ENCODE data around the gene ADGRG4. TPM values are rescaled to one million over a fixed set of nuclear protein-coding genes. Genes with fewer than 3 reads are reported as not detected.
A peak's percentile ranks its signal among the peaks of the same experiment; 100 is the strongest.

Gene ADGRG4
- total and polyA plus RNA-seq, 11 donors = 0.04 to 0.07 TPM; not detected in 9

DNA sequence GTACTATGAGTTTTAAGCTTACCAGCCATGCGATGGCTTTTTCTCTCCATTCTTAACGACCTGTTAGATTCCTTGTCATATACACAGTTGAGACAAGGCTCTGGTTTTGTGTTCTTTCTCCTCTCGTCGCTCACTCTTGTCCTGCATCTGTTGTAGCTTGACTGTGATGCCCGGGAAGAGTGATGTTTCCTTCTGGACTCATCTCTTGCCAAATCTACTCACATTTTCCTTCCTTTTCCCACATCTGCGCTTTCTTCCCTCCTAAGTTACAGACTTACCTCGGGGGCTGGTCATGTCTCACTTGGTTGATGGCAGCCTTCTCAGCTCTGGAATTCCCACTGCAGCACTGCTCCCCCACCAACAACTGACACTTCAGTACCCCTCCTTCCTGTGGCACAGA lies 44.7 kb upstream of the ADGRG4 start:
- WGBS, 4 donors = 32 to 51% (median 38%) methylated on average over 7 of the region's 7 CpGs
- TF ChIP-seq, protein P1, sequence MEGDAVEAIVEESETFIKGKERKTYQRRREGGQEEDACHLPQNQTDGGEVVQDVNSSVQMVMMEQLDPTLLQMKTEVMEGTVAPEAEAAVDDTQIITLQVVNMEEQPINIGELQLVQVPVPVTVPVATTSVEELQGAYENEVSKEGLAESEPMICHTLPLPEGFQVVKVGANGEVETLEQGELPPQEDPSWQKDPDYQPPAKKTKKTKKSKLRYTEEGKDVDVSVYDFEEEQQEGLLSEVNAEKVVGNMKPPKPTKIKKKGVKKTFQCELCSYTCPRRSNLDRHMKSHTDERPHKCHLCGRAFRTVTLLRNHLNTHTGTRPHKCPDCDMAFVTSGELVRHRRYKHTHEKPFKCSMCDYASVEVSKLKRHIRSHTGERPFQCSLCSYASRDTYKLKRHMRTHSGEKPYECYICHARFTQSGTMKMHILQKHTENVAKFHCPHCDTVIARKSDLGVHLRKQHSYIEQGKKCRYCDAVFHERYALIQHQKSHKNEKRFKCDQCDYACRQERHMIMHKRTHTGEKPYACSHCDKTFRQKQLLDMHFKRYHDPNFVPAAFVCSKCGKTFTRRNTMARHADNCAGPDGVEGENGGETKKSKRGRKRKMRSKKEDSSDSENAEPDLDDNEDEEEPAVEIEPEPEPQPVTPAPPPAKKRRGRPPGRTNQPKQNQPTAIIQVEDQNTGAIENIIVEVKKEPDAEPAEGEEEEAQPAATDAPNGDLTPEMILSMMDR (IDR thresholded peaks at IDR 0.05) = no peak
- TF ChIP-seq POLR2A (IDR thresholded peaks at IDR 0.05) = no peak
- intact Hi-C loops (cut with DNase I) = no loop called here
- Histone ChIP-seq H3K27ac (peak overlapping the region in 11 of 12 donors; percentile 22 to 83 (median 50)), H3K36me3 (no peaks in the 10 kb centered on the region), H3K9me3 (no peaks in the 10 kb centered on the region), H3K27me3 (peaks cover 0 to 8% (median 0%) of the 10 kb centered on the region in 9 donors), H3K4me1 (peaks cover 0 to 15% (median 0%) of the 10 kb centered on the region in 12 donors), H3K4me3 (peak overlapping the region in 2 of 12 donors; percentile 24 to 29)
- no peak for DNase-seq
- no peak for ATAC-seq

- 68 to 100% (median 82%) methylated on average over 1 of the region's 1 CpG for WGBS, 4 donors
- intact Hi-C loops (cut with DNase I) = no loop called here
- ATAC-seq (no peak), DNase-seq (no peak)
- Histone ChIP-seq H3K4me1 (peaks cover 0 to 19% (median 3%) of the 10 kb centered on the region in 12 donors), H3K27me3 (peaks cover 0 to 8% (median 0%) of the 10 kb centered on the region in 9 donors), H3K9me3 (no peaks in the 10 kb centered on the region), H3K4me3 (no peak overlapping the region), H3K27ac (peak overlapping the region in 4 of 12 donors; percentile 2 to 69 (median 62)), H3K36me3 (no peaks in the 10 kb centered on the region)
- TF ChIP-seq POLR2A (IDR thresholded peaks at IDR 0.05) = no peak
- TF ChIP-seq, protein P1 (IDR thresholded peaks at IDR 0.05) = no peak
These were observed 41.8 kb upstream of the ADGRG4 start for GRCh38 chrX:136258951-136259350.

GRCh38 chrX:136259543-136259942 lies 41.2 kb upstream of the ADGRG4 start:
- ATAC-seq = peak; percentile 53 to 82 (median 60)
- no peak overlapping the region for H3K4me3 ChIP-seq
- no peak for DNase-seq
- H3K27ac ChIP-seq = peak overlapping the region in 8 of 12 donors; percentile 2 to 69 (median 50)
- H3K27me3 ChIP-seq = peaks cover 0 to 8% (median 0%) of the 10 kb centered on the region in 9 donors
- H3K4me1 ChIP-seq = peaks cover 0 to 19% (median 3%) of the 10 kb centered on the region in 12 donors
- no peak for TF ChIP-seq POLR2A (IDR thresholded peaks at IDR 0.05)
- TF ChIP-seq, protein P1 (IDR thresholded peaks at IDR 0.05) = no peak
- WGBS, 4 donors = 38 to 48% (median 42%) methylated on average over 4 of the region's 4 CpGs
- intact Hi-C loops (cut with DNase I) = no loop called here
- no peaks in the 10 kb centered on the region for H3K9me3 ChIP-seq
- H3K36me3 ChIP-seq = no peaks in the 10 kb centered on the region

DNA sequence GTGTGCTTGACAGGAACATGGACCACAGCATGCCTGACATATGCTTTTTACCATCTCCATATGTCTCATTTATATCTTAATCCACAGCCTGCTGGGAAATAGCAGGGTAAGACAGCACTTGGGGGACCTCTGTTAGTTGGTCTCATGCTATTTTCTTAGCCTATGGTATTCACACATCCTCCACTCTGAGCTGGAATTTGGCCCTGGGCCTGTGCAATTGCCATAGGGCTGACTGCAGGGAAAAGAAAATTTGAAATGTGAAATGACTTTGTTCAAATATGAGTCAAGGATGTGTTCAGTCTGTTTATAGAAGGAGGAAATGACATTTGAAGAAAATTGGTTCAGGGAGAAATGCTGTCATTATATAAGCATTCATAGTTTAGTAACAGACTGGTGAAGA lies 40.0 kb upstream of the ADGRG4 start:
- no peaks in the 10 kb centered on the region for H3K9me3 ChIP-seq
- H3K4me3 ChIP-seq = no peak overlapping the region
- DNase-seq = no peak
- intact Hi-C loops (cut with DNase I) = loop anchor here in 5 of 10 donors (5.0 to 10.0 kb wide), 5 partner anchors 46 to 234 kb away; partner anchors contain the start of gene HTATSF1 (in 1 of the 5)
- TF ChIP-seq POLR2A (IDR thresholded peaks at IDR 0.05) = no peak
- TF ChIP-seq, protein P1 (IDR thresholded peaks at IDR 0.05) = no peak
- peaks cover 0 to 5% (median 0%) of the 10 kb centered on the region in 9 donors for H3K27me3 ChIP-seq
- ATAC-seq = no peak
- H3K27ac ChIP-seq = no peak overlapping the region
- H3K4me1 ChIP-seq = peaks cover 0 to 19% (median 3%) of the 10 kb centered on the region in 12 donors
- H3K36me3 ChIP-seq = no peaks in the 10 kb centered on the region

Measured in heart left ventricle (tissue), 16 donors.